ENCODE data around the gene CHL1. TPM values are rescaled to one million over a fixed set of nuclear protein-coding genes. Genes with fewer than 3 reads are reported as not detected.

The CHL1 gene
- total RNA-seq, 1 donor from 2014 or later, result 0.49 TPM

- Mint-ChIP-seq H3K4me3 (no peak overlapping the region), H3K9me3 (no peaks in the 10 kb centered on the region)
- no peaks in the 10 kb centered on the region for H3K9me3 ChIP-seq (ENCODE audit: low read depth)
Measured at GRCh38 chr3:236881-237280, 40.3 kb downstream of the CHL1 start.

GRCh38 chr3:242602-243355 is 46.2 kb downstream of the CHL1 start:
- Histone ChIP-seq H4K20me1 (ENCODE audit: low read depth) (no peaks in the 10 kb centered on the region), H3K4me1 (no peaks in the 10 kb centered on the region), H3K27me3 (no peaks in the 10 kb centered on the region), H3K4me2 (no peak overlapping the region), H3K79me2 (ENCODE audit: low read depth) (no peaks in the 10 kb centered on the region), H3F3A (ENCODE audit: low read depth) (no peaks in the 10 kb centered on the region), H2AFZ (replicated peaks) (no peak overlapping the region), H3K9me3 (ENCODE audit: low read depth) (no peaks in the 10 kb centered on the region), H3K36me3 (no peaks in the 10 kb centered on the region), H3K9ac (no peak overlapping the region), H3K4me3 (no peak overlapping the region), H3K27ac (no peak overlapping the region)
- Mint-ChIP-seq H3K4me1 (peaks cover 15% of the 10 kb centered on the region), H3K4me3 (no peak overlapping the region), H3K27ac (no peak overlapping the region), H3K9me3 (peaks cover 2% of the 10 kb centered on the region), H3K27me3 (ENCODE audit: insufficient read depth, low read depth) (no peaks in the 10 kb centered on the region), H3K36me3 (no peaks in the 10 kb centered on the region)
- DNase-seq (ENCODE audit: low spot score), result no peak
- TF ChIP-seq CTCF (IDR thresholded peaks at IDR 0.05) (no peak), EZH2phosphoT487 (IDR thresholded peaks at IDR 0.05) (no peak), EZH2 (IDR thresholded peaks at IDR 0.05) (no peak)

More at GRCh38 chr3:236881-237280, 40.3 kb downstream of the CHL1 start:
- Mint-ChIP-seq H3K27ac (no peak overlapping the region), H3K4me1 (peaks cover 5% of the 10 kb centered on the region), H3K27me3 (ENCODE audit: insufficient read depth, low read depth) (no peaks in the 10 kb centered on the region), H3K36me3 (no peaks in the 10 kb centered on the region)
- no peaks in the 10 kb centered on the region for H3K36me3 ChIP-seq
- no peak overlapping the region for H3K9ac ChIP-seq
- DNase-seq (ENCODE audit: low spot score), result no peak
- H2AFZ ChIP-seq (replicated peaks), result no peak overlapping the region
- H3K4me3 ChIP-seq, result no peak overlapping the region
- no peaks in the 10 kb centered on the region for H3K4me1 ChIP-seq
- no peak overlapping the region for H3K27ac ChIP-seq
- H3K4me2 ChIP-seq, result no peak overlapping the region
- no peaks in the 10 kb centered on the region for H4K20me1 ChIP-seq (ENCODE audit: low read depth)
- no peaks in the 10 kb centered on the region for H3F3A ChIP-seq (ENCODE audit: low read depth)
- no peaks in the 10 kb centered on the region for H3K79me2 ChIP-seq (ENCODE audit: low read depth)
- no peaks in the 10 kb centered on the region for H3K27me3 ChIP-seq
- TF ChIP-seq EZH2 (IDR thresholded peaks at IDR 0.05) (no peak), EZH2phosphoT487 (IDR thresholded peaks at IDR 0.05) (no peak), CTCF (IDR thresholded peaks at IDR 0.05) (no peak)

GRCh38 chr3:243356-243725 is 46.8 kb downstream of the CHL1 start:
- no peak overlapping the region for H3K4me3 Mint-ChIP-seq
- H3K4me3 ChIP-seq, result no peak overlapping the region
- H3K9me3 Mint-ChIP-seq, result peaks cover 2% of the 10 kb centered on the region
- peaks cover 15% of the 10 kb centered on the region for H3K4me1 Mint-ChIP-seq
- no peaks in the 10 kb centered on the region for H3K27me3 ChIP-seq
- H3K27ac ChIP-seq, result no peak overlapping the region
- H3K9me3 ChIP-seq (ENCODE audit: low read depth), result no peaks in the 10 kb centered on the region
- H3K79me2 ChIP-seq (ENCODE audit: low read depth), result no peaks in the 10 kb centered on the region
- no peak overlapping the region for H3K9ac ChIP-seq
- H3K36me3 ChIP-seq, result no peaks in the 10 kb centered on the region
- no peaks in the 10 kb centered on the region for H3F3A ChIP-seq (ENCODE audit: low read depth)
- H3K27ac Mint-ChIP-seq, result peak overlapping the region; percentile 46
- no peak for TF ChIP-seq CTCF (IDR thresholded peaks at IDR 0.05)
- no peak for TF ChIP-seq EZH2 (IDR thresholded peaks at IDR 0.05)
- no peak for TF ChIP-seq EZH2phosphoT487 (IDR thresholded peaks at IDR 0.05)
- no peaks in the 10 kb centered on the region for H3K4me1 ChIP-seq
- H4K20me1 ChIP-seq (ENCODE audit: low read depth), result no peaks in the 10 kb centered on the region
- H3K27me3 Mint-ChIP-seq (ENCODE audit: insufficient read depth, low read depth), result no peaks in the 10 kb centered on the region
- H3K36me3 Mint-ChIP-seq, result no peaks in the 10 kb centered on the region
- H2AFZ ChIP-seq (replicated peaks), result no peak overlapping the region
- H3K4me2 ChIP-seq, result no peak overlapping the region
- DNase-seq (ENCODE audit: low spot score), result no peak
